Stimulated activated naive CD8-positive, alpha-beta T cell treated with anti-CD3 and anti-CD28 coated beads, Interleukin-15, Interleukin-2, amounts not matched to agents 100 U/mL and 50 U/mL, for 24 hours (primary cell): Measurements from ENCODE around the gene FBN1.

ENCODE experiments used
- ATAC-seq: fragments of 150-1000 bp; cut with Tn5 transposase; one replicate; pipeline ENCODE4 v1.10.0; 2021
- DNase-seq: peaks from one replicate; pipeline ENCODE4 v3.0.0; 2021

Gene FBN1

DNA sequence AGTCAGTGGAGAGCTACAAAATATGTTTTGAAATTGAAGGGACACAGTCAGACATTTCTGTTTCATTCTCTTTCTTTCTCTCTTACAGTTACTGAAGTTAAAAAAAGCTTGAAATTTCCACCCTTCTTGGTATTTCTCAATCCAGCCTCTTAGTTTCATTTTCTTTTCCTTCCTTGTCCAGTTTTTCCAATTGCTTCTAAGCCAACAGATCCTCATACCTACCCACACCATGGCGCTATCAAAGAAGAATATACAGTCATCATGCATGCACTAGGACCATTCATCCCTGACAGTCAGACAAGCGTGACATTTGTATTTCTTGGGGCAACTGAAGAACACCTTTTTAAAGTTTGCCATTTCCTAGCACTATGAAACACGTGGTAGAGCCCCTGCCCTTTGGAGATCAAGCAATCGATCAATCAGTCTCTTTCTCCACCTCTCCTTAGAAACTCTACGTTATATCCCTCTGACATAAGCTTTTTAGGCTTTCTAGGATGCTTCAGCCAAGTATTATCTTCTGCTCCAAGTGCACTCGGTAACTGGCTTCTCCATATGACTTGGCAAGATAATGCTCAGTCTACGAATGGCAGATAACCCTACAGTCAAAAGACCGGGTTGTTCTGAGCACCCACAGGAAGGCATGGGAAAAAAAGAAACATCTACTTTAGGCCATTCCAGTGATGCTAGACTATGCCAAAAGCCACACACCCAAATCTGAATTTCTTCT, 65.4 kb downstream of the FBN1 start:
- DNase-seq = no peak
- no peak for ATAC-seq

DNA sequence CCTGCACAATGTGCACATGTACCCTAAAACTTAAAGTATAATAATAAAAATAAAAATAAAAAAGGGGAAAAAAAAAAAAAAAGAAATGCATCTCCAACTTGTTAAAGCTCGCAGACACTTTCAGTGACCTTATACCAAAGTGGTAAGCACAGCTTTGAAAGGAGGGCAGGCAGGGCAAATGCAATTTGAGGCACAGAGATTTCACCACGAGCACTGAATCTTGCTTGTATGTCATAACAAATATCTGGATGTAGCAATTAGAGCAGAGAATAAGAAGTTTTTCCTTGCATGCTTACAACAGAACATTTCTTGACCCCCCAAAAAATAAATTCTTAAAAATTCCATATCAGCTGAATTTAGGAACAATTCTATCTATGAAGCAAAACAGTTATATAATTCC, 66.5 kb downstream of the FBN1 start:
- no peak for DNase-seq
- ATAC-seq = no peak

- DNase-seq (no peak), ATAC-seq (no peak)
Measured at GRCh38 chr15:48577469-48577868, 68.0 kb downstream of the FBN1 start.

DNA sequence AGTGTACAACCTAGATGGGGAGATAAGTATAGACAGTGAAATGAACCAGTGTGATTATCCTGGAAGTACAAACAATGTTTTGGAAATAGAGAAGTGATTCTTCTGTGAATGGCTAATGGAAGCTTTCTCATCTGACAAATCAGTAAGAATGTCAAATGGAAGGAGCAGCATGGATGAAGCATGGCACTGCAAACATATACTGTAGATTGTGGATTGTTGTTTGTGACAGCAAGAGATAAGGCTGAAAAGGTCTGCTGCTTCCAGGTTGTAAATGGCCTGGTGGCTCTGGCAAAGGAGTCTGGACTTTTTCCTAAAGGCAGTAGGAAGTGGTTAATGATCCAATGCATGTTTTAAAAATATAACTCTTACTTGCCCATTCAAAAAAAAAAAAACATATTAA, 71.3 kb downstream of the FBN1 start:
- ATAC-seq (no peak), DNase-seq (no peak)

- no peak for DNase-seq
Measured at GRCh38 chr15:48573780-48574179, 71.7 kb downstream of the FBN1 start.

DNA sequence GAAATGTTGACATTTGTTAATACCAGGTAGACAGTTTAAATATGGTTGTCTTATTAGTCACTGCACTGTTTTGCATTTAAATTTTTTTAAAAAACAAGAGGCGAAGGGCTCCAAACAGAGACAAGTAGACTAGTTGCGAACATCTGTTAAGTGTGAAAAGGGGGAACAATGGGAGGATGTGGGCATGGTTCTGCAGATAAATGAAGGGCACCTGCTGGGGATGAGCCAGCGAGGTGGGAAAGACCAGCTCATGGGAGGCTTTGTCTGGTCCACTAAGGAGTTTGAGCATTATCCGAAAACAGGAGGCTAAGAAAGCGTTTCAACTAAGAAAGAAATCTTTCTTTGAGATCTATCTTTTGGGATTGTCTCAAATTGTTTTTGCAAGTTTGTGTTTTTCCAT, 72.7 kb downstream of the FBN1 start:
- DNase-seq (no peak), ATAC-seq (no peak)

More at GRCh38 chr15:48573780-48574179, 71.7 kb downstream of the FBN1 start:
- ATAC-seq = no peak

- DNase-seq (no peak), ATAC-seq (no peak)
Measured at GRCh38 chr15:48571510-48571909, 74.0 kb downstream of the FBN1 start.

GRCh38 chr15:48570822-48571221, 74.7 kb downstream of the FBN1 start:
- ATAC-seq (no peak), DNase-seq (no peak)

DNA sequence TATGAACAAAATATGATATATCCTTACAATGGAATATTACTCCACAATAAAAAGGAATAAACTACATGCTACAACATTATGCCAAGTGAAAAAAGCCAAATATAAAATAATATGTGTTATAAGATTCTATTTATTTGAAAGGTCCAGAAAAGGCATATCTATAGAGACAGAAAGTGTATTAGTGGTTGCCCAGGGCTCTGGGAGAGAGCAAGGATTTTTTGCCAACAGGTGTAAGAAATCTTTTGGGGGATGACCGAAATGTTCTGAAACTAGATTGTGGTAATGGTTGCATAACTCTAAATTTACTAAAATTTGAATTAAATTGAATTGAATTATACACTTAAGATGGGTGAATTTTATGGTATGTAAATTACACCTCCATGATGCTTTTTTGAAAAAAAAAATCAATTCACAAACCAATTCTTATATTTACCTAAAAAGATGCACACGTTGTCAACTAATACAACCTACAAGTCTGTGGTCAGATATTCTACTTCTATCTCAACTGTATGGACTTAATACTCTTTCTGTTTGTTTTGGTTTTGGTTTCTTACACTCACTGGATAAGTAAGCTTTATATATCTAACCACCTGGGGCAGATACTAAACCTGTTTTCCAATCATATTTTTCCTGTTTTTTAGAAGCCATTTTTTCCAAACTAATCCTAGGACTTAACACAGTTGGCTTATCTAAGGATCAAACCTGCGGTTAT, 75.8 kb downstream of the FBN1 start:
- ATAC-seq (no peak), DNase-seq (no peak)

GRCh38 chr15:48566668-48567067, 78.8 kb downstream of the FBN1 start:
- ATAC-seq (no peak), DNase-seq (no peak)

DNA sequence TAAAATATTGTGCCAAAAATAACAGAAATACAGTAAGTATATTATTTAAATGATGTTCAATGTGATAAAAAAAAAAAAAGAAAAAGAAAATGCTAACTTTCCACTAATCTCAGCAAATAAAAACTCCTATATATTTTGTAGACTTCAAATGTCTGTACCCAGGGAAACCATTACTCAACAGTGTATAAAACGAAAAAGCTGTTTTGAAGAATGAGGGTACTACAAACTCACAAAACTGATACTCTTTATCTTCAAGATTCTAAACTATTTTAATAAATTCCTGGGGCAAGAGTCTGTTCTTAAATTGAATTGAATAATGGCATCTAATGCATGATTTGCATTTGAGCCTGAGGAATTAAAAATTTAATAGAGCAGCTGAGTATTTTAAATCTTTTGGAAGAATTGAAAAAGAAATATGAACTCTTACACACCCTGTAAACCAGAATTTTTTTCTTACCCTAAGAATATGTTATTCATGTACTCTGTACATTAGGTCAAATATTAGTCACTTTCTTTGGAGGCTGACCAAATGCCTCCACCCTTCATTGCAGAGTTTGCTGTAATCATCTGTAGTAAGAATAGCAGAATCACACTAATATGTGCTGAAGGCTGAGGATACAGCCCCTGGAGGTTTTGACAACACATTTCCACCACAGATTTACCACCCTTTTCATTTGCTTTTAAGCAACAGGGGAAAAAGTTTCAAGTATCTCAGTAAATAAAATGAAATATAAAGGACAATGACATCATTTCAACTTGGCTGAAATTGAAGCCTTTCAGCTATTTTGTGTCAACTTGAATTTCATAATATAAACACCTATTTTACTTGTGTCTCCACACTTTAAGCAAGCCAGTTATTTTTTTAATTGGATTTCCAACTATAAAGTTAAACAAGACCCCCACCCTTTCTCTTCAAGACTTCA, 79.7 kb downstream of the FBN1 start:
- no peak for ATAC-seq

DNA sequence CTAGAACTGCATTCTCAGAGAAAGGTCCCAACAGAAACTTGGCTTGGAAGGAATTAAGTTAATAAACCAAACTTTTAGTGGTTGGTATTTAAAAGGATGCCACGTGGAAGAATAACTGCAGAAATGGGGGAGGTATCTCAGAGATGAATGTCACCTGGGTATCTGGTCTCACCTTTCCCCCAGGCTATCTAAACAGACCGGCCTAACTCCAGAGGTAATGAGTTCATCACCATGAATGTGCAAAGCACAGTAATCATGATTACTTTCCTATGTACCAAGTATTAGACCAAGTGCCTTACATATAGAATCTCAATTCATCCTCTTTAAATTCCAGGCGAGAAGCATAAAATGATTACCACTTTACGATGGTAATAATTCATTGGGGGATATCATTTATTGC, 80.8 kb downstream of the FBN1 start:
- ATAC-seq (no peak), DNase-seq (no peak)

More for the DNA sequence above, 79.7 kb downstream of the FBN1 start:
- no peak for DNase-seq

- ATAC-seq (no peak), DNase-seq (no peak)
Measured at GRCh38 chr15:48563934-48564333, 81.6 kb downstream of the FBN1 start.

GRCh38 chr15:48560321-48561051, 85.0 kb downstream of the FBN1 start:
- ATAC-seq (no peak), DNase-seq (no peak)

- no peak for ATAC-seq
- DNase-seq = no peak
Measured at GRCh38 chr15:48559285-48559684, 86.2 kb downstream of the FBN1 start.

DNA sequence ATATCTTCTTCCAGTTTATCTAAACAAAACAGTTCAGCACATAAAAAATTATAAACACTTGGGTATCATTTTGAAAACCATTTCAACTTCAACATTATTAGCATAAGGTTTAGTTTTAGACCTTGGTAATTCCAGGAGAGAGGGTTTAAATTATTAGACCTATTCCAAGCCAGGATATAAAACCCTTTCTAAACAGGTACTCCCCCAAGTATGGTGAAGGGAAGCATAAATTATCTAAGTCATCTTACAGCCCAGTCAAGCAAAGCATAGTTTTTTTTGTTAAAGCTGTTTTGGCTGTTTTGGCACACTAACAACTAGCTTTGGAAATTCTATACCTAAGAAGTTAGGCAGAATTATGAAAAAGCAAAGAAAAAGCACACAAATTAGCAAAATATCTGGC, 87.3 kb downstream of the FBN1 start:
- ATAC-seq (no peak), DNase-seq (no peak)

- DNase-seq = no peak
- no peak for ATAC-seq
Measured at GRCh38 chr15:48557335-48557734, 88.2 kb downstream of the FBN1 start.

GRCh38 chr15:48556159-48556897, 89.2 kb downstream of the FBN1 start:
- DNase-seq (no peak), ATAC-seq (no peak)

- ATAC-seq (no peak), DNase-seq (no peak)
Measured at GRCh38 chr15:48555241-48555881, 90.1 kb downstream of the FBN1 start.

- DNase-seq (no peak), ATAC-seq (no peak)
Measured at GRCh38 chr15:48554112-48554511, 91.4 kb downstream of the FBN1 start.

GRCh38 chr15:48553559-48553958, 92.0 kb downstream of the FBN1 start:
- no peak for ATAC-seq
- no peak for DNase-seq
